Measurements from ENCODE around the gene ARHGEF1.

Gene ARHGEF1, protein sequence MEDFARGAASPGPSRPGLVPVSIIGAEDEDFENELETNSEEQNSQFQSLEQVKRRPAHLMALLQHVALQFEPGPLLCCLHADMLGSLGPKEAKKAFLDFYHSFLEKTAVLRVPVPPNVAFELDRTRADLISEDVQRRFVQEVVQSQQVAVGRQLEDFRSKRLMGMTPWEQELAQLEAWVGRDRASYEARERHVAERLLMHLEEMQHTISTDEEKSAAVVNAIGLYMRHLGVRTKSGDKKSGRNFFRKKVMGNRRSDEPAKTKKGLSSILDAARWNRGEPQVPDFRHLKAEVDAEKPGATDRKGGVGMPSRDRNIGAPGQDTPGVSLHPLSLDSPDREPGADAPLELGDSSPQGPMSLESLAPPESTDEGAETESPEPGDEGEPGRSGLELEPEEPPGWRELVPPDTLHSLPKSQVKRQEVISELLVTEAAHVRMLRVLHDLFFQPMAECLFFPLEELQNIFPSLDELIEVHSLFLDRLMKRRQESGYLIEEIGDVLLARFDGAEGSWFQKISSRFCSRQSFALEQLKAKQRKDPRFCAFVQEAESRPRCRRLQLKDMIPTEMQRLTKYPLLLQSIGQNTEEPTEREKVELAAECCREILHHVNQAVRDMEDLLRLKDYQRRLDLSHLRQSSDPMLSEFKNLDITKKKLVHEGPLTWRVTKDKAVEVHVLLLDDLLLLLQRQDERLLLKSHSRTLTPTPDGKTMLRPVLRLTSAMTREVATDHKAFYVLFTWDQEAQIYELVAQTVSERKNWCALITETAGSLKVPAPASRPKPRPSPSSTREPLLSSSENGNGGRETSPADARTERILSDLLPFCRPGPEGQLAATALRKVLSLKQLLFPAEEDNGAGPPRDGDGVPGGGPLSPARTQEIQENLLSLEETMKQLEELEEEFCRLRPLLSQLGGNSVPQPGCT

DNA sequence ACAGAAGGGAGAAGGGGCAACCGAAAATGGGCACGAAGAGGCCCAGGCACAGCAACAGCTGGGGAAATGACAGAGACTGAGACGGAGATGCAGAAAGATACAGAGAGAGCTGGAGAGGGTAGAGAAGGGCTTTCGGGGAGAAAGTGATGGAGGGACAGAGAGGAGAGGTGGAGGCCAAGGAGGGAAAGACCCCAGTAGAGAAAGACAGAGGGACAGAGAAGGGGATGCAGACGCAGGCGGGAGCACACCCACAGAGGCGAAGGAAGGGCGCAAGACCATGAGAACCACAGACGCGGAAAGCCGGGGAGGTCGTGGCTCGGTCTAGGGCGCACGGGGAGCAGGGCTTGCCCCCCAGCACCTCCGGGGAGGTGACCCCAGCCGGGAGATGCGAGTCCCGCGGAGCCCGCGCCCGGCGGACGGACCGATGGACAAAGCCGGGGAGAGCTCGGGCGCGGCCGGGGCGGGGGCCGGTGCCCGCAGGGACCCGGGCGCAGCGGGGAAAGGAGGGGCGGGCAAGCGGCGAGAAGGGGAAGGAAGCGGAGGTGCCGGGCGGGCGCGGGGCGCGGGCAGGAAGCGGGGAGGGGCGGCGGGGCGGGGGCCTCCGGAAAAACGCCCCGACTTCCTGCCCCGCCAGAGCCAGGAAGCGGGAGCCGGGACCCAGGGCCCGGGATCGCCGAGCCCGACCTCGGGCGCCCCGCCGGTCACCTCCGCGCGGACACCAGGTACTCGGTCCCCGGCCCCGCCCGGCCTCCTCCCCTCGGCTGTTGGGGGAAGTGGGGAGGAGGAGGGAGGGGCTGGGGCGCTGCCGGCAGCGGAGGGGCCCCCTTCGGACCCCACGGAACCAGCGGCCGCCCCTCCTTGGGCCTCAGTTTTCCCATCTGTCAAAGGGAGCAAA is at the start of gene ARHGEF1:
ARHGEF1 (plus strand) TSS at position 617 of the 895 bp plus-strand sequence. CDS start 4,899 bp downstream, outside the sequence.
- no peak for DNase-seq (ENCODE audit: low read depth in 2 of 2)

DNA sequence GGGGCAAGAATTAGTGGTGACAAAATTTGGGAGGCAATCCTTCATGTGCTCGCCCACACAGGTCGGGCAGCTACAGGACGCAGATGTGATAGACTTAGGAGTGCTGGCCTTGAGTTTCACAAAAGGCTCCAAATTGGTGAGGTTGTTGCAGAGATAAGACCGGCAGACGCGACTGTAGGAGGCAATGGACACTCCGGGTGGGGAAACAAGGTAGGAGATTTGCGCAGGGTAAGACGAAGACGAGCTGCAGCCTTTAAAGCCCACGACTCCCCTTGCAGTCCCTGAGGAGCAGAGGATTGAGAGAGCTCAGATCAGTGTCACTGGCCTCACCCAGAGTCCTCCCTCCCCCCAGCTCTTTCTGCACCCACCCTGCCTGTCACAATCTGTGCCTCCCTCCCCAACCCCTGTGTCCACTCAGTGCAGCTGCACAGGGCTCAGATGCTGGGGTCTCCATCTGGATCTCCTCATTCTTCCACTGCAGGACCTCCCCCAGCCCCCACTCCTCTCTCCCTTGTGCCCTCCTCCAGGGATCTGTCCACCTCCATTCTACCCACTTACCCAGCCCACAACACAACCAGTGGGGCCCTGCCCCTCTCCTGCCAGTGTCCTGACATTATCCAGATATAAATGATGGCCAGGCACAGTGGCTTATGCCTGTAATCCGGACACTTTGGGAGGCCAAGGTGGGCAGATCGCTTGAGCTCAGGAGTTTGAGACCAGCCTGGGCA is 44.8 kb upstream of the ARHGEF1 start:
- no peak for DNase-seq (ENCODE audit: low read depth in 2 of 2)

DNA sequence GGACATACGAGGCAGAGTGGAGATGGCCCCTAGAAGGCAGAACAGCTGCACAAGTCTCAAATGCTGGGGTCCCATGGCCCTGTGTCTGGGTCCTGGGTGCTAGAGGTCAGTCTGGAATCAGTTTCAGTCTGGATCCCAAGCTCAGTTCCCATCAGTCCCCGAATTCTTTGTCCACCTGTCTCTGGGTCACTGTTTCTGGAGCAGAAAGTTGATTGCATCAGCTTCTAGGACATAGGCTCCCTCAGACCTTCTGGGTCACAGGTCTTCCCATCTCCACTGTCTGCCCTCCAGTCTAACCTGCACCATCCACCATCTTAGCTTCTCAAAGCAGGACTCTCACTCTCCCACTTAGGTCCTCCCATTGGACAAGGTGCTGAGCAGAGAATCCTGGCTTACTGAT is 43.8 kb upstream of the ARHGEF1 start:
- DNase-seq (ENCODE audit: low read depth in 2 of 2): no peak

DNA sequence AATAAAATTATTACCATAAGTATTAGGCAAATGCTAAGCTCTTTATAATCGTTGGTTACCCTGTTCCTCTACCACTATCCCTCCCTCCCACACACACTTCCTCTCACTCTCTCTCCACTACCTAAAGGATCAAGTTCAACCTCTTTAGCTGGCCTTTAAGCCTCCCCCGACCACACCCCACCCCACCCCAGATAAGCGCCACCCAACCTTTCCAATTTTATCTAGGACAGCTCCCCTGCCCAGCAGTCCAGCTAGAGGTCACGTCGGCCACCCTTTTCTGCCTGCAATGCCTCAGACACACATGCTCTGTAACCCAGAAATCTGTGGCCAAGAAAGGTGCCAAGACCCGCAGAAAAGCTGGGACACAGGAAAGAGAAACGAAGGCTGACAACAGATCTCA is 39.6 kb upstream of the ARHGEF1 start:
- DNase-seq (ENCODE audit: low read depth in 2 of 2): no peak

DNA sequence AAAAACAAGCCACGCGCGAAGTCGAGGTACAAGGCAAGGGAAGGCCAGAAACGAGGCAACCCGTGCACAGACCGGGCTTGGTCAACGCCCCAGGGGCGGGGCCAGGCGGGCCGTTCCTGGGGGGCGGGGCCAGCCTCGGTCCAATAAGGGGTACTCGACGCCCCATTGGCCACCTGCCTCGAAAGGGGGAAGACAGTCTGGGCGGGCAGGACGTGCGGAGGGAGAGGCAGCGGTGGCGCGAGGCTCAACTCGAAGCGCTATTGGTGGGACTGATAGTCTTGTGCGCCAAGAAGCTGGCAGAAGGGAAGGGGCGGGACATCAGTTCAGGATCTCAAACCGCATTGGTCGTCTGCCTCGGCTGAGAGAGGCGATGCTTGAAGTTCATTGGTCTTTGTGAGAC is 38.4 kb upstream of the ARHGEF1 start, which contains the start of gene LYPD4:
LYPD4 (minus strand) TSS at position 83 of the 400 bp plus-strand sequence. CDS start 5,398 bp downstream, outside the sequence.
- DNase-seq (ENCODE audit: low read depth in 2 of 2): no peak

DNA sequence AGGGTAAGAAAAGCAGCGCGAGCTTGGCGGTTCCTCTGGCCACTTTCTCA is 38.2 kb upstream of the ARHGEF1 start, which contains the start of gene DMRTC2:
DMRTC2 (plus strand) TSS at position 42 of the 50 bp plus-strand sequence. CDS start 2,387 bp downstream, outside the sequence.
- no peak for DNase-seq (ENCODE audit: low read depth in 2 of 2)

DNA sequence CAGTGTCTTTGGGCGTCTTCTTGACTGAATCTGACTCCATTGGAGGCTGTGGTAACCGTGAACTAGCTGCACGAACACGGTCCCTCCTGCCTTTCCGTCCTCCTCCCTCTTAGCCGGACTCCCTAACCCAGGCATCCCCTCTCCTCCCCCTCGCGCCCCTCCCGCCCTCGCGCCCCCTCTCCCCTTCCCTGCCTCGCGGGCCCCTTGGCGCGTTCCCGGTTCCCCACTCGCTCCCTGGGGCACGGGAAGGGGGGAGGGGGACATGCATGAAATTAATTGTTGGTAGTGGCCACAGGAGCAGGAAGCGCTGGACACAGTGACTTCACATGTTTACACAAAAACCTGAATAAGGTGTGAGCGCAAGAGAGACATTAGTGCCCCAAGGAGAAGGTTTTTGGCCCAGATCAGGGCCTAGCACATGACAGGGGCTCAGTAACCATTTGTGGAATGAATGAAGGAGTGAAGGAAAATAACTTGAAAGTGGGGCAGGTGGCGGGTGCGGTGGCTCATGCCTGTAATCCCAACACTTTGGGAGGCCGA is 37.9 kb upstream of the ARHGEF1 start:
- DNase-seq (ENCODE audit: low read depth in 2 of 2): no peak

DNA sequence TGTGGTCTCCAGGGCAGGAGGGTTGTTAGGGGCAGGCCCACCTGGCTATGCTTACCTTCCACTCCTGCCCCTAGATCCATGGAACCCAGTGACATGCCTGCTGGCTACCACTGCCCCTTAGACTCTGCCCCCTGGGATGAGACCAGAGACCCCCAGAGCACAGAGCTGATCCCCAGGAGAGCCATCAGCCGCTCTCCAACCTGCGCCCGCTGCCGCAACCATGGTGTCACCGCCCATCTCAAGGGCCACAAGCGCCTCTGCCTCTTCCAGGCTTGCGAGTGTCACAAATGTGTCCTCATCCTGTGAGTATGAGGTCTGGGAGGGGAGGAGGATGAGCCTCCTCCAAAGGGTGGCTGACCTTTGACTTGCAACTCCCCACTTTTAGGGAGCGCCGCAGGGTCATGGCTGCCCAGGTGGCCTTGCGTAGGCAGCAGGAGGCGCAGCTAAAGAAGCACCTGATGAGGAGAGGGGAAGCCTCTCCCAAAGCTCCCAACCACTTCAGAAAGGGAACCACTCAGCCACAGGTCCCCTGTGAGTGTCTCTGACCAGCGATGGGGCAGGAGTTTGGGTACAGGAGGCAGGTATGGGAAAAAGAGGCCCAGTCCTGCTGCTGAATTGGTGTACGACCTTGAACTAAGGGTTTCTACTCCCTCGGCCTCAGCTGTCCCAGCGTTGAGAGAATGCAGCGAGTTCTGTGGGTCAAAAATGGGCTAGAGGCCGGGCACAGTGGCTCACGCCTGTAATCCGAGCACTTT is 35.5 kb upstream of the ARHGEF1 start:
- no peak for DNase-seq (ENCODE audit: low read depth in 2 of 2)

DNA sequence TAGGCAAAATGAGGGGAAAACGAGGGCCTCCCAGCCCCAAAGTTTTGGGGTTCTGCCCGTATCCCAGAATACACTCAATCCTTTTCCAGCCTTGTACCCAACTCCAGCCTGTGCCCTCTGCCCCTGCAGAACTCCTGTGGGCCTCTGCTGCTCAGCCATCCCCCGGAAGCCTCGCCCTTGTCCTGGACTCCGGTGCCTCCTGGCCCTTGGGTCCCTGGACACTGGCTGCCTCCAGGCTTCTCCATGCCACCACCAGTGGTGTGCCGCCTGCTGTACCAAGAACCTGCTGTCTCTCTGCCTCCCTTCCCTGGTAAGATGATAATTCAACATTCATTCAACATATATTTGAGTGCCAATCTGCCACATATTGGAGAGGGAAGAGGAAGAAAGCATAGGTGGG is 34.3 kb upstream of the ARHGEF1 start:
- DNase-seq (ENCODE audit: low read depth in 2 of 2): no peak

DNA sequence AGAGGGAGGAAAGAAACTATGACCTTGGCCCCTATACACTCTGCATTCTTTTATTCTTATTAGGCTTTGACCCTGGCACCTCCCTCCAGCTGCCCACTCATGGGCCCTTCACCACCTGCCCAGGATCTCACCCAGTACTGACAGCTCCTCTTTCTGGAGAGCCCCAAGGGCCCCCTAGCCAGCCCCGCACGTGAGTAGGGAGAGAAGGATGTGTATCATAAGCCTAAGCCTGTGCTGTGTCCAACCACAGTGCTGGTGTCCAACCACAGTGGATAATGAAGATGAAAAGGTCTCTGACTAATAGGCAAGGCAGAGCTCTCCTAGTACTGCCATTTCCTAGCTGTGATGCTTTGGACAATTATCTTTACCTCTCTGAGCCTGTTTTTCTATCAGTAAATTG is 33.9 kb upstream of the ARHGEF1 start:
- DNase-seq (ENCODE audit: low read depth in 2 of 2): no peak

DNA sequence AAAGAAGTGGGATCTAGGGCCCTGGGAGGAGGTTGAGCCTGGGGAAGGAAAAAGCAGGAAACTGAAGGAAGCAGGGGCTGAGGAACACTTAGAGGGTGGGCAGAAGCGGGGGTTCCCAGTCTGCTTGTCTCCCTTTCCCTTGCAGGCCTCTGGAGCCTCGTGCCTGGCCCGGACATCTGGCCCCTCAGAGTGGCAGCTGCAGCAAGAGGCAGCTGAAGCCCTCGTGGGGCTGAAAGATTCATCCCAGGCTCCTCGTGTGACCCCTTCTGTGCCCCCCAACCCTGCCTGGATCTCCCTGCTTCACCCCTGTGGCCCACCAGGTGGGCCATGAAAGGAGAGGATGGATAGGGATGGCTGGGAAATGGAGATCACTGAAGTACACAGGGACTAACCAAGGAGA is 32.6 kb upstream of the ARHGEF1 start:
- DNase-seq (ENCODE audit: low read depth in 2 of 2): no peak

DNA sequence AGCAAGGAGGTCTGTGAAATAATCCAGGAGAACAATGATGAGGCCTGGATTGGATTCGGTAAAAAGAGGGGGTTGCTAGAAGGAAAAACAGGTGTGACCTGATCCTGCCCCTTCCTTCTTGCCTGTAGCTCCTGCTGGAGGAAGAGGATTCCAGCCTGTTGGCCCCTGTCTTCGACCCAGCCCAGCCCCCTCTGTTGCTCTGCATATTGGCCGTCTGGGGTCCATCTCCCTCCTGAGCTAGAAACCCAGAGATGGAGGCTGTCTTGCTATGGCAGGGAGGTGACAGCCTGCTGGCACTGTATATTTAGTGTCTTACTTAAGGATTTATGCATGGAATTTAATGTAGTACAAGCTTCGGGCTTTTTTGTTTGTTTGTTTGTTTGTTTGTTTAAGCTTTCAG is 31.5 kb upstream of the ARHGEF1 start:
- DNase-seq (ENCODE audit: low read depth in 2 of 2): no peak

DNA sequence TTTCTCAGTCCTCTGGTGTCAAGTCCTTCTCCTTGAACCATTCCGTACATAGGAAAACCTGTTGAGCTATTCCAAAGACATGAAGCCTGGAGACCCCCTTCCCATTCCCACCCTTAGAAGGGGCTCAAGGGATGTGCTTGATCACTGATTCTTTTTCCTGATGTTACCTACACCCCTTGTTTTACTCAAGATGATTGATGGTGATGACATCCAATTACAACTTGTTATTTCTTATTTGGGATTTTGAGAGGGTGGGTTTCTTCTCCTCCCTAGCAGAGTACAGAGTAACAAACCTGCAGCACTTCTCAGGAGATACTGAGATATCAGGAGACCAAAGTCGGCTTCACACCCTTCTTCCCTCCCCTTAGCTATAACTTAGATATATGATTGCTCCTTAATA is 29.6 kb upstream of the ARHGEF1 start:
- DNase-seq (ENCODE audit: low read depth in 2 of 2): no peak

DNA sequence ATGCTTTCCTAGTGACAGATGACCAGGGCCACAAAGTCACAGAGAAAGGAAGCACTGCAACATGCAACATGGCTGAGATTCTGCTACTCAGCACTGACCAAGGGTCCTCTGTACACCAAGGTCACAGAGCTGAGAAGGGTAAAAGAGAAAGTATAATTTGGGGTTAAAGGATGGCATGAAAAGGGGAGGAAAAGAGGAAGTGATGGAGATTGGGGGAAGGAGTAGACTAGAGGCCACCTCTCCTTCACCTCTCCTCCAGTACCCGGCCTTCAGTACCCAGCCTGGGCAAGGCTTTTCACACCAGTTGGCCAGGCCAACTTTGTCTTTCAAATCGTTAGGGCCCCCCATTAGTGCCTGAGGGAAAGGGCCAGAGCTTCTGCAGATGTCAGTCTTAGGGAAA is 29.2 kb upstream of the ARHGEF1 start:
- no peak for DNase-seq (ENCODE audit: low read depth in 2 of 2)

DNA sequence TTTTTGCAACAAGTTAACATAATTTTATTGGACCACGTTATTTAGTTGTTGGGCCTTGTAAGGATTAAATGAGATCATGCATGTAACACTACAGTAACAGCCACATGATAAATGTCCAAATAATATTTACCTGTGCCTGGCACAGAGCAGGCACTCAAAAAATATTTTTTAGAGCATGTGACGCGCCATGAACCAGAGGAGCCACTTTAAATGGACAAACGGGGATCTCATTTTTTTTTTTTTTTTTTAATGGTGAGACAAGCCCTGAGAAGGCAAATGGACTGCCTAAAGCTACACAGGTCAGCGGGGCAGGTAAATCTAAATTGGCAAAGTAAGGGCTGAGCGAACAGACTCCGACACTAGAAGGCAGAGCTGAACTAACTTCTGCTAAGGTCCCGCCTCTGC is 23.8 kb upstream of the ARHGEF1 start:
- DNase-seq (ENCODE audit: low read depth in 2 of 2): no peak

DNA sequence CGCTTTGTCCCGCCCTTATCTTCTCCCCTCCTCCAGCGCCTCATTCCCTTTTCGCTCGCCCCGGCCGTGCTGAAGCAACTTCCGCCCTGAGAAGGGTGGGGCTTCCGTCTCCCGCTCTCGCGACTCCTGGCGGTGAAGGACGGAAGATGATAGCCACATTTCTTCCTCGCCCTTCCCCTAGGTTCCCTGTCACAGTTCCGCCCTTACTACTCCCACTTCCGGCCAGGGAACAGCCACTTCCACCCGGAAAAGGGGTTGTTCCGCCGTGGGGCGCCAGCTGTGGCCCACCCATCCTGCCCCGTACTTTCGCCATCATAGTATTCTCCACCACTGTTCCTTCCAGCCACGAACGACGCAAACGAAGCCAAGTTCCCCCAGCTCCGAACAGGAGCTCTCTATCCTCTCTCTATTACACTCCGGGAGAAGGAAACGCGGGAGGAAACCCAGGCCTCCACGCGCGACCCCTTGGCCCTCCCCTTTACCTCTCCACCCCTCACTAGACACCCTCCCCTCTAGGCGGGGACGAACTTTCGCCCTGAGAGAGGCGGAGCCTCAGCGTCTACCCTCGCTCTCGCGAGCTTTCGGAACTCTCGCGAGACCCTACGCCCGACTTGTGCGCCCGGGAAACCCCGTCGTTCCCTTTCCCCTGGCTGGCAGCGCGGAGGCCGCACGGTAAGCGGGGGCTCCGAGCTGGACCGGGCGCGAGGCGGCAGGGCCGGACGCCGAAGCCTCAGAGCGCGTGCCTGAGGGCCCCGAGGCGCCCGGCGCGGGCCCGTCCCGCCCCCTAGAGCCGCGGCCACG is 23.2 kb upstream of the ARHGEF1 start, which contains the start of gene RPS19:
RPS19 (plus strand) TSS at position 638 of the 801 bp plus-strand sequence. CDS start 520 bp downstream, outside the sequence.
- DNase-seq (ENCODE audit: low read depth in 2 of 2): peak; percentile 96

DNA sequence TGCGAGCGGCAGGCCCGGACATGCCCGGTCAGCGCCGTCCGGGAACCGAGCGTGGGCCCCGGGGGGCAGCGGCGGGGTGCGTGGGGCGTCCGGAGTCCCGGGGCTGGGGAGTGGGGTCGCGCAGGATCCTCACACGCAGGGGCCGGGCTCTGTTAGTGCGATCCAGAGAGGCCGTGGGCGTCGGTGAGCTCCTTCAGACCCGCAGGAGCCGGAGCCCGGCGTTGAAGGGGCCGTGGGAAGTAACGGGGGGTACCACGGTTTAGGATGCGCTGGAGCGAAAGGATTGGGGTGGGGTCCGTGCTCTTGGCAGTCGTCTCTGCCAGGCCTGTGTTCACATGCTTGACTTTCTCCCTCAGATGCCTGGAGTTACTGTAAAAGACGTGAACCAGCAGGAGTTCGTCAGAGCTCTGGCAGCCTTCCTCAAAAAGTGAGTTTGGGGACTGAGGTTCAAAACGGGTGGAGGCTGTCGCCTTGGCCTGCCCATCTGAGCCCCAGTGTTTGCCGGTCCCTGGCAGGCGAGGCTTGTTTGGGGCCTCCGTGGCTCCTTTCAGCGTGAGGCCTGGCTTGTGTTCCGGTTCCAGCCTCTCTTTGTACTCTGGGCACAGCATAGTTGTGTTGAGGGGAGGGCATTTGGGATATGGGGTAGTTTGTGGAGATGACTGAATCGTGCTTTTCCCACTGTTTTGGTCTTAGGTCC is 22.4 kb upstream of the ARHGEF1 start:
- no peak for DNase-seq (ENCODE audit: low read depth in 2 of 2)

DNA sequence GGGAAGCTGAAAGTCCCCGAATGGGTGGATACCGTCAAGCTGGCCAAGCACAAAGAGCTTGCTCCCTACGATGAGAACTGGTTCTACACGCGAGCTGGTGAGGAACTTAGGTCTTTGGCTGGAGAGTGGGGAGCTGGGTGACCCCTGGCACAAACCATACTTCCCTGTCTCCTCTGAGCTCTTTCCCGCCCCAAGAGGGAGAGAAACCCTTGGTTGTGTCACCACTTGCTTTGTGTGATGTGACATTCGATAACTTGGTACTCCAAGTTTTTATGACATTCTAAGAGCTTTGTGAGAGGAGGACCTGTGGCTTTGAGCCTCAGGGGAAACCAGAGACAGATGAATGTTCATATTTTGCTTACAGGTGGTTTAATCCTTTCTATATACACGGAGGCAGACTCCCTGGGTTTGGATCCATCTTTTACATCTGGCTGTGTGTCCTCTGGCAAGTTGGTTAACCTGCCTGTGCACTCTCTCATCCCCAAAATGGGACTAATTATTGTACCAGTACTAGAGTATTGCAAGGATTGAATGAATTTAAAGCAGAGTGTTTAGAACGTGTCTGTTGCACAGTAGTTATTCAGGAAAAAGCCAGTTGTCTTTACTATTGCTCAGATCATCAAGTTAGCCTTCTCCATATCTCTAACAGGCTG is 21.7 kb upstream of the ARHGEF1 start:
- no peak for DNase-seq (ENCODE audit: low read depth in 2 of 2)

All from fibroblast of skin of left biceps (primary cell).